Measurements from ENCODE around the gene GCN1.

DNA sequence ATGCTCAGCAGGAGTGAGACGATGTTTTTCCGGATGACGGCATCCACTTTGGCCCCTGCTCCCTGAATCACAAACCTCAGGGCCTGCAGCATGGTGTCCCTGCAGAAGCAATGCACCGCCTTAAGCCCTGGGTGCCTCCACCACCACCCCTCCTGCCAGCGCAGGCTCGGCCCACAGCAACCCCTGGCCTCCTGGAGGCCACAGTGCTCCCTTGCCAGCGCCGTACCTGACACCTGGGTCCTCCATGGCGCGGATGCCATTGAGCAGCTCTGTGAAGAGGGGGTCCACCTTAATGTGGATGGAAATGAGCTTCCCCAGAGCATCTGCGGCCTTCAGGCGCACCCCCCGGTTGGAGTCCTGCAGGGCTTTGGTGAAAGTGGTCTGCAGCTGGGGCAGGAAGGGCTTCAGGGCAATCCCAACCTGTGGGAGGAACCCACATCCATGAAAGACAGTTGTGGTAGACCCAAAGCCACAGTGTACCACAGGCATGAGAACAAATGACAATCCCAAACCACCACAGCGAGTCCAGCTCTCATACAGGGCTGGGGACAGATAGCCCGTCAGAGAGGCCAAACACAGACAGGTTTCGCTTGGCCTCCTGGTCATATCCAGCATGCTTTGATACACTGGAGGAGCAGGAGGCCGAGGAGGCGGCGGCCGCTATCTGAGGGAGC, 60.1 kb downstream of the GCN1 start:
- TF ChIP-seq, protein P1, sequence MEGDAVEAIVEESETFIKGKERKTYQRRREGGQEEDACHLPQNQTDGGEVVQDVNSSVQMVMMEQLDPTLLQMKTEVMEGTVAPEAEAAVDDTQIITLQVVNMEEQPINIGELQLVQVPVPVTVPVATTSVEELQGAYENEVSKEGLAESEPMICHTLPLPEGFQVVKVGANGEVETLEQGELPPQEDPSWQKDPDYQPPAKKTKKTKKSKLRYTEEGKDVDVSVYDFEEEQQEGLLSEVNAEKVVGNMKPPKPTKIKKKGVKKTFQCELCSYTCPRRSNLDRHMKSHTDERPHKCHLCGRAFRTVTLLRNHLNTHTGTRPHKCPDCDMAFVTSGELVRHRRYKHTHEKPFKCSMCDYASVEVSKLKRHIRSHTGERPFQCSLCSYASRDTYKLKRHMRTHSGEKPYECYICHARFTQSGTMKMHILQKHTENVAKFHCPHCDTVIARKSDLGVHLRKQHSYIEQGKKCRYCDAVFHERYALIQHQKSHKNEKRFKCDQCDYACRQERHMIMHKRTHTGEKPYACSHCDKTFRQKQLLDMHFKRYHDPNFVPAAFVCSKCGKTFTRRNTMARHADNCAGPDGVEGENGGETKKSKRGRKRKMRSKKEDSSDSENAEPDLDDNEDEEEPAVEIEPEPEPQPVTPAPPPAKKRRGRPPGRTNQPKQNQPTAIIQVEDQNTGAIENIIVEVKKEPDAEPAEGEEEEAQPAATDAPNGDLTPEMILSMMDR (IDR thresholded peaks at IDR 0.05; ENCODE audit: insufficient read depth, low read length): no peak
- TF ChIP-seq POLR2AphosphoS5 (IDR thresholded peaks at IDR 0.05; ENCODE audit: low read depth): no peak

All from HL-60 (cell line).